Right lobe of liver (tissue), 4 donors: Measurements from ENCODE around the gene SLC44A5.

Experiments used
- CTCF ChIP-seq, 4 donors: fragments of 200-600 bp in 3 of 4; fragments of 450-650 bp in 1 of 4; IDR thresholded peaks; one replicate each; pipeline versions ENCODE4 v1.5.1 to v1.8.0; 2016 to 2022; ENCODE audit warnings: antibody characterized with exemption in 4 of 4, mild to moderate bottlenecking in 2 of 4
- POLR2A ChIP-seq: fragments of 450-650 bp; IDR thresholded peaks from one replicate; pipeline ENCODE4 v1.6.1; 2017; ENCODE audit warnings: antibody characterized with exemption, mild to moderate bottlenecking
- donor health status: DM: no; HTN: no; CAD: no.
- donor health status: DM: no; HTN: no; CAD: no.
- donor health status: DM: no; HTN: yes; CAD: no.

GRCh38 chr1:75528001-75528400 is 82.9 kb downstream of the SLC44A5 start:
- TF ChIP-seq CTCF (IDR thresholded peaks at IDR 0.05), result no peak
- no peak for TF ChIP-seq POLR2A
